ENCODE data around the gene EFNA5.

EFNA5 gene

DNA sequence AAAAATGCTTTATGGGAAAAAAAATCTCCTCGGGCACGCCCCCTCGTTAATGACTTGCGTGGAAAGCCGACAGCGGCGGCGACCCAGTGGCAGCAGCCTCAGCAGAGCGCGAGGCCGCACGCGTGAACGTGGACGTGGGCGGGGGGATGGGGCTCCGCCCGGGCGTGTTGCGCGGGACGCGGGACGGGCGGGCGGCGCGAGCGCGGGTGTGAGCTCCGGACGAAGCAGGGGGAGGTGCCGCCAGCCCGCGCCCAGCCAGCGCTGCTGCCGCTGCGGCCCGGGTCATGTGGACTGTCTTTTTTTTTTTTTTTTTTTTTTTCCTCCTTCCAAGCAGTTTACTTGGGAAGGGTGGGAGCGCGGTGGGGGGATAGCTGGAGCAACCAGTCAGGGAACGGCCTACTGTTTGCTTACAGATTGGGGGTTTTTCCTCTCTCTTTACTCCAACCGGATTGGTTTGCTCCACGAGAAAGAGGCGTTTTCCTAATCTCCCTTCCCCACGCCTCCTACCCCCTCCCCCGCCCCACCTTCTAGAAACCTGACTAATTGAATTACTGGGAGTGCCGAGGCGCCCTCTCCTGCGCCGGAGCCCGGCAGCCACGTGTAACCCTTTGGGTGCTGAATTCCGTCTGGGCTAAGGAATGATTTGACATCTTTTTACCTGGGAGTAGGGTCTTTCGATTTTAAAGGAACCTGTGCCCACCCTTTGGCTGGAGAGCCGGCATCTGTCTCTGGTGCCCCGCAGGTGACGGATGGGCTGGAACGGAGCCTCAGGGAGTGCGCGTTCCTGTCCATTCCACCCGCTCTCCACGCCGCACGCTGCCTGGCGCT lies 1.7 kb upstream of the EFNA5 start:
- no peak for DNase-seq (ENCODE audit: low read depth)

DNA sequence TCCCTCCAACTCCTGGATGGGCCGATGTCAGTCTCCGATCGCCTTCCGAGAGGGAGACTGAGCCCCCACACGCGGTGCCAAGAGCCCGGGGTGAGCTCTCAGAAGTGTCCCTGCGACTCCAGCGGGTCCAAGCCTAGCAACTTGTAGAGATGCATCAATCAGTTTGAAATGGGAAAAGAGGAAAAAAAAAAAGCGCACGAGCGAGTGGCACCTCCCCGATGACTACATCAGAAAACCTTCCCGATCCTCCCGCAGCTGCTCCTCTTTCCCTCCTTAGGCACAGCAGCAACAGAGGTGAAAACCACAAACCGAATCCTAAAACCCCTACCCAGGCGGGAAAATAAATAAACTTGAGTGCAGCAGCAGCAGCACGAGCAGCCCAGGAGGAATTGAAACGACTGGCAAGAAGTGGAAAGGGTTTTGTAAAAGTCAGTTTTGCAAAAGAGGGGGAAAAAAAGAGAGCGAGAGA lies 1.0 kb upstream of the EFNA5 start:
- no peak for DNase-seq (ENCODE audit: low read depth)

- no peak for DNase-seq (ENCODE audit: low read depth)
Measured at GRCh38 chr5:107670087-107670931, 428 bp downstream of the EFNA5 start.

- DNase-seq (ENCODE audit: low read depth), result no peak
Measured at GRCh38 chr5:107669096-107670031, 1.4 kb downstream of the EFNA5 start.

DNA sequence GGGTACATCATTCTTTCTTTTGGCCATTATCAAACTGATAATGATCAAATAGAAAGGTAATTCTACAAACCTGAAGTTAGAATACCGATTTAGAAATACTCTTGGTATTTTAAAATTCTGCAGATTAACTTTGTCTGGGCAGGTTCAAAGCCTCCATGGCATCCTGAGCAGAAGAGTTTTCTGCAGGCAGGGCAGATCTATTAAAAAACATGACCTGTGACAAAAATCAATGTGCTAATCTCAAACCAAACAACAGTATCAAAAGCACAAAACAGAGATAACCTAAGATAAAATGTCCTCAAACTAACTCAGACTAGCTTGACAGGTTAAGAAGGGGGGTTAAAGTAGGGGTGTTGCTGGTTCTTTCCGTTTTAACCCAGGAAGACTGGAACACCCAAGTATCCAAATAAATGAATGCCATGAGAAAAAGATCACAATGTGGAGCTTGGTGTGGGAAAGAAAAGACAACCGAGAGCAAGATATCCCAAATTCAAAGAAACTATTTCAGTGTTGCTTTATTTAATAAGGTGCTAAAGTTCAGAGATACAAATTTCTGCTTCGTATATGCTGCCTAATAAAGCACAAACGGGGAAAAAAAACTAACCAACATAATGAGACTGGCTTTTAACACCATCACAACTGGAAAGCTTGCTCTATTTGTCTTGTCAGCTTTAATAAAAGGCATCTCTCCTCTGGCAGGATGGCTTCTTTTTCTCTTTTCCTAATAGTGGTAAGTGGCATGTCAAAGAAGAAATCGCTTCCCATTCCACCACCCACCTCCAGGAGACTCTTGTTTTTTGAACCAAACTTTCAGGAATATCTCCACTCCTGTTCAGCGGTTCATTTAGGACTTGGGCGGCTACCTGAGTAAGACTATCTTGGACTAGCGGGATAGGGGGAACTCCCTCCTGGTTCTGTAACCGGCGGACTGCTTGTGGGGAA lies 2.3 kb downstream of the EFNA5 start:
- DNase-seq (ENCODE audit: low read depth), result no peak

GRCh38 chr5:107666051-107666655 lies 4.6 kb downstream of the EFNA5 start:
- DNase-seq (ENCODE audit: low read depth), result no peak

- DNase-seq (ENCODE audit: low read depth), result no peak
Measured at GRCh38 chr5:107665036-107665570, 5.6 kb downstream of the EFNA5 start.

DNA sequence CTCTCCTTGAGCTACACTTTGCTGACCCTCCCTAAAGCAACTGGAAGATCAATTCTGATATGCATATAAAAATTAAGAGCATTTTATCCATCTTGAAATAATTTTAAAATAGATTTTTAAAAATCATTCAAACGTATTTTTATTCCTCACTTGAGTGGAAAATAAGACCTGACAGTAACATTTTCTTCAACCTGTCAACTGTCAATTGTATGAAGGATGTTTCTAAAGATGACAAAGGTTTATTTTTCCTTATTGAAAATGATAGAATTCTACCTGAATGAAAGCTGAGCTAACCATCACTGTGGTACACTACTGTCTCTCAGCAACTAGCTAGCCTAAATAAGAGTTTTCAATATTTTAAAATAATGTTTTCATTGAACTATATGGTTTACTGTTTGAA lies 7.0 kb downstream of the EFNA5 start:
- DNase-seq (ENCODE audit: low read depth), result no peak

- DNase-seq (ENCODE audit: low read depth), result no peak
Measured at GRCh38 chr5:107661650-107662044, 9.1 kb downstream of the EFNA5 start.

GRCh38 chr5:107661038-107661649 lies 9.6 kb downstream of the EFNA5 start:
- DNase-seq (ENCODE audit: low read depth), result no peak

DNA sequence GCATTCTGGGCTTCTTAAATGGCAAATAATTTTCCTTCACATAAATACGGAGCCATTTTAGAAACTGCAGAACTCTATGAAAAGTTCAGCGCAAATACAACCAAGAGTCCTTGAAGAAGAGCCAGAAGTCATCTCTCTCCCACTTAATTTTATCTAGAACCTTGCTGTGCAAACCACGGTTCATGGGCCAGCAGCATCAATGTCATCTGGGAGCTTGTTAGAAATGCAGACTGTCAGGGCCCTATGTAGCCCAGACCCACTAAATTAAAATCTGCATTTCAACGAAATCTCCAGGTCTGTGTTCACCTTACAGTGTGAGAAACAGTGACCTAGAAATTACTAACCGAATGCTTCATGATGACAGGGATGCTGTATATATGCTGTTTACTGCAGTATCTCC lies 12.2 kb downstream of the EFNA5 start:
- DNase-seq (ENCODE audit: low read depth), result no peak

DNA sequence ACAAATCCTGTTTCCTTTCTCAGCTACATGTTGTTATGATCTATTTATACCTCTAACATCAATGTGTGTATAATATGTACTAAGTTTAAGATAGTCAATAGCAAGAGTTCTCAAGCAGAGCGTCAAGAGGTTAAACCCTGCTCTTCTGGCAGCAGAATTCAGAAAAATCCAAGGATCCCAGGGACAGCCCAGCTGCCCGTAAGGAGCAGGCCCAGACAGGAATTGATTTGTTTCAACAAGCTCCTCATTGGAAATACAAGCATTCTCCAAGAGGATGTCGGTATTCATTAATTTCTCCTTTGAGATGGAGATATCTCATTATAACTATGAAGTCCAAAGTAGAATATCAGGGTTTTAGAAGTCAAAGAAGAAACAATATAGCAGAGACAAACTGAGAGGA lies 14.9 kb downstream of the EFNA5 start:
- no peak for DNase-seq (ENCODE audit: low read depth)

- no peak for DNase-seq (ENCODE audit: low read depth)
Measured at GRCh38 chr5:107654827-107655226, 15.9 kb downstream of the EFNA5 start.

- no peak for DNase-seq (ENCODE audit: low read depth)
Measured at GRCh38 chr5:107653685-107654084, 17.1 kb downstream of the EFNA5 start.

GRCh38 chr5:107652839-107653607 lies 17.7 kb downstream of the EFNA5 start:
- DNase-seq (ENCODE audit: low read depth), result no peak

GRCh38 chr5:107652408-107652807 lies 18.3 kb downstream of the EFNA5 start:
- no peak for DNase-seq (ENCODE audit: low read depth)

- no peak for DNase-seq (ENCODE audit: low read depth)
Measured at GRCh38 chr5:107651325-107651724, 19.4 kb downstream of the EFNA5 start.

DNA sequence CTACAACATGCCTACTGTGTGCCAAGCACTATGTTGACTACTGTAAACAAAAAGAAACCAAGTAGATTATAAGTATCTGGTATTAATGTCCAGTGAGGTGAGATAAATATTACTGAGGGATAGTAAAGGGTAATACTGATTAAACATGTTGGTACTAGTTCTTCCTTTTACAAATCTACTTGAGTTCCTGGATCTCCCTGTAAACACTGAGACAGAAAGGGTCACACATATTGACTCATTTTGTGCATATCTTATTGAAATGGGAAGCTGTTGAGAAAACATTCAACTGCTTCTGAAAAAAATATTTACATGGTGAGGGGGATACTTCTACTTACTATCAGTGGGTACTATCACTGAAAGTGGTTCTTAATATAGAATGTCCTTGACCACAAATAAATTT lies 24.3 kb downstream of the EFNA5 start:
- no peak for DNase-seq (ENCODE audit: low read depth)

- no peak for DNase-seq (ENCODE audit: low read depth)
Measured at GRCh38 chr5:107640568-107640967, 30.2 kb downstream of the EFNA5 start.
